ENCODE measurements around the gene CPM.

DNA sequence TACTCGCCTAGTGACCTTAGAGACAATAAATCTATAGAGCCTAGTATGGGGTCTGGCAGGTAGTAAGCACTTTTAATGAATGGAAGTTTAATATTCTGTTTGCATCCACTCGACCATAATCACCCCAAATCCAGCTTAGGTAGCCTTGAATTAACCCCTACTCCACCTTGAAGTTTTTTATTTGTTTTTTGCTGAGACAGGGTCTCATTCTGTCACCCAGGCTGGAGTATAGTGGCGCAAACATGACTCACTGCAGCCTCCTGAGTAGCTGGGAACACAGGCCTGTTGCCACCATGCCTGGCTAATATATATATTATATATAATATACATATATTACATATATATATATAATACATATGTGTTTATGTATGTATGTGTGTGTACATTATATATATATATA is 86.2 kb downstream of the CPM start:
- TF ChIP-seq, protein P1, sequence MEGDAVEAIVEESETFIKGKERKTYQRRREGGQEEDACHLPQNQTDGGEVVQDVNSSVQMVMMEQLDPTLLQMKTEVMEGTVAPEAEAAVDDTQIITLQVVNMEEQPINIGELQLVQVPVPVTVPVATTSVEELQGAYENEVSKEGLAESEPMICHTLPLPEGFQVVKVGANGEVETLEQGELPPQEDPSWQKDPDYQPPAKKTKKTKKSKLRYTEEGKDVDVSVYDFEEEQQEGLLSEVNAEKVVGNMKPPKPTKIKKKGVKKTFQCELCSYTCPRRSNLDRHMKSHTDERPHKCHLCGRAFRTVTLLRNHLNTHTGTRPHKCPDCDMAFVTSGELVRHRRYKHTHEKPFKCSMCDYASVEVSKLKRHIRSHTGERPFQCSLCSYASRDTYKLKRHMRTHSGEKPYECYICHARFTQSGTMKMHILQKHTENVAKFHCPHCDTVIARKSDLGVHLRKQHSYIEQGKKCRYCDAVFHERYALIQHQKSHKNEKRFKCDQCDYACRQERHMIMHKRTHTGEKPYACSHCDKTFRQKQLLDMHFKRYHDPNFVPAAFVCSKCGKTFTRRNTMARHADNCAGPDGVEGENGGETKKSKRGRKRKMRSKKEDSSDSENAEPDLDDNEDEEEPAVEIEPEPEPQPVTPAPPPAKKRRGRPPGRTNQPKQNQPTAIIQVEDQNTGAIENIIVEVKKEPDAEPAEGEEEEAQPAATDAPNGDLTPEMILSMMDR (IDR thresholded peaks at IDR 0.05): no peak
- TF ChIP-seq KAT7 (CRISPR knock-in tag; IDR thresholded peaks at IDR 0.05; ENCODE audit: borderline replicate concordance): no peak

Data from WTC11 (cell line).